ENCODE results near the gene SETDB2. TPM values are rescaled to one million over a fixed set of nuclear protein-coding genes. Genes with fewer than 3 reads are reported as not detected.

Gene SETDB2
- total RNA-seq, 1 donor = 20.6 TPM

DNA sequence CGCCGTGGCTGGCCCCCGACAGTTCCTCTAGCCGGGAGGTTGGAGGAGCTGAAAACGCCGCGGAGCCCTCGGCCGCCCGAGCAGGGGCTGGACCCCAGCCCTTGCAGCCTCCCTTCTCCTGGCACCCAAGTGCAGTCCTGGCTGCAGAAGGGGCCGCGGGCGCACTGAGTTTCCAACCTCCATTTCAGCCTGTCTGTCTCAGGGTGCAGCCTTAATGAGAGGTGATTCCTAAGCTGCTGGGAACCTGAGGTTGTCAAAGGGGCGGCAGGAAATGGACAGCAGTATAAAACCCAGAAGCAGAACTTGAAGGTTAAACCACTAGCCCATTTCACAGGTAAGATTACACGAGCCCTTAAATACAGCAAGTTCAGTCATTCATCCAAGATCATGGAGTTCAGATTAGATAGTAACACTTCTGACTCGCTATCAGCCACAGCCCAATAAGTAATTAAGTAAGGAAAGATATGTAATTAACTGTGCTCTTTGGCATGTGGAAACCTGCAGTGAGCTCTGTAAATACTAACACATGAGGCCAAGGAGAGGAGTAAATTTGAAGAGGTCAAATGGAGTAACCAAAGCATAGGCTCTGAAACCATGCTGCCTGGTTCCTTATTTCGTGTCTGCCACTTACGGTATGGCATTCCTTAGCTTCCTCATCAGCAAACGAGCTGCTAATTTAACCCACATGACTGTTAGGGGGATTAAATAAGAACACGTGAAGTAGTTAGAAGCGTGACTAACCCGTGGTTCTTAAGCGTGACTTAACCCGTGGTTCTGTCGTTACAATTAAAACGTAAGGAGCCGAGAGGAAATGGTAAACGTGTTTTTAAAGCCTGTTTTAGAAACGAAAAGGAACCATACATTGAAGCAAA lies 686 bp downstream of the SETDB2 start:
- Histone ChIP-seq H3K4me3 (ENCODE audit: low read length) (peak overlapping the region; percentile 56), H3K4me1 (ENCODE audit: insufficient read depth, low read length) (peaks cover 17% of the 10 kb centered on the region)

DNA sequence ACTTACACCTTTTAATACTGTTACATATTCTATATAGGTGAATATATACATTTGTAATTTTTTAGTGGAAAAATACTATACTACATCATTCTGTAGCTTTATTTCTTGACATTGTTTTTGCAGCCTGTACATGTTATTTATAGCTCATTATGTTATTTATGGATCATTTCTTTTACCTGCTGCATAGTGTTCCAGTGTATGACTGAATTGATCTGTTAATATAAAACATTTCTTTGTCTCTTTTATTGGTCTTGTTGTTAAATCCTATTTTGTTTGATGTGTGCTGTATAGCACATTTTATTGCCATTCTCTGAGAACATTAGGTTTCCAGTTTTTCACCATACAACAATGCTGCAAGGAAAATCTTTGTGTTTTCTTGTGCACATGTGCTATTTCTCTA lies 2.4 kb downstream of the SETDB2 start:
- no peaks in the 10 kb centered on the region for H3K27me3 ChIP-seq (ENCODE audit: insufficient read depth, low read length)
- H3K4me3 ChIP-seq (ENCODE audit: low read length) = no peak overlapping the region
- no peaks in the 10 kb centered on the region for H3K9me3 ChIP-seq (ENCODE audit: low read depth, low read length)
- H3K4me1 ChIP-seq (ENCODE audit: insufficient read depth, low read length) = peaks cover 21% of the 10 kb centered on the region

More for the DNA sequence above, 686 bp downstream of the SETDB2 start:
- no peaks in the 10 kb centered on the region for H3K27me3 ChIP-seq (ENCODE audit: insufficient read depth, low read length)
- no peaks in the 10 kb centered on the region for H3K9me3 ChIP-seq (ENCODE audit: low read depth, low read length)

GRCh38 chr13:49448753-49449152 lies 4.7 kb downstream of the SETDB2 start:
- Histone ChIP-seq H3K9me3 (ENCODE audit: low read depth, low read length) (no peaks in the 10 kb centered on the region), H3K4me1 (ENCODE audit: insufficient read depth, low read length) (peaks cover 12% of the 10 kb centered on the region), H3K27me3 (ENCODE audit: insufficient read depth, low read length) (no peaks in the 10 kb centered on the region), H3K4me3 (ENCODE audit: low read length) (no peak overlapping the region)

- peaks cover 17% of the 10 kb centered on the region for H3K4me1 ChIP-seq (ENCODE audit: insufficient read depth, low read length)
These were observed 6.2 kb downstream of the SETDB2 start for GRCh38 chr13:49450105-49450819.

DNA sequence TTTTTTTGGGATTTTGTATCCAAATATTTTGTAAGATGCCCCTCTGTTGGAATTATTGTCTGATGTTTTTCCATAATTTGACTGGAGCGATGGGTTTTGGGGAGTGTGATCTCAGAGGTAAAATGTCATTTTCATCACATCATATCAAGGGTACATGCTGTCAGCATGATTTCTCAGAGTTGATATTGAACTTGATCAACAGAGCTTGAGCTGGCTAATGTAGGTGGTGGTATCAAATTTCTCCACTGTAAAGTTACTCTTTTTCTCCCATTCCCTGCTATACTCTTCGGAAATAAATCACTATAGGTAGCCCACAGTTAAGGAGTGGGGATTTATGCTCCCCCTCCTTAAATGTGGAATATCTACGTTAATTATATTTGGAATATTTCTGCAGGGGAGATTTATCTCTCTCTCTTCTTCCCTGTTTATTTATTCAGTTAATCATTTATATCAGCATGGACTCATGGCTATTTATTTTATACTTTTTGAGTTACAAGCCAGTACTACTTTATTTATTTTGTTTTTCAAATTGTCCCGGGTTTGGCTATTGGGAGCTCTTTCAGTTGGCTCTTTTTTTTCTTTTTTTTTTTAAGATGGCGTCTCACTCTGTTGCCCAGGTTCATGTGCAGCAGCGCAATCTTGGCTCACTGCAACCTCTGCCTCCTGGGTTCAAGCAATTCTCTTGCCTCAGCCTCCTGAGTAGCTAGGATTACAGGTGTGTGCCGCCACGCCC lies 8.8 kb downstream of the SETDB2 start:
- Histone ChIP-seq H3K9me3 (ENCODE audit: low read depth, low read length) (no peaks in the 10 kb centered on the region), H3K4me3 (ENCODE audit: low read length) (no peak overlapping the region), H3K4me1 (ENCODE audit: insufficient read depth, low read length) (peaks cover 10% of the 10 kb centered on the region), H3K27me3 (ENCODE audit: insufficient read depth, low read length) (no peaks in the 10 kb centered on the region)

More at GRCh38 chr13:49450105-49450819, 6.2 kb downstream of the SETDB2 start:
- no peak overlapping the region for H3K4me3 ChIP-seq (ENCODE audit: low read length)
- H3K27me3 ChIP-seq (ENCODE audit: insufficient read depth, low read length) = no peaks in the 10 kb centered on the region
- H3K9me3 ChIP-seq (ENCODE audit: low read depth, low read length) = no peaks in the 10 kb centered on the region

DNA sequence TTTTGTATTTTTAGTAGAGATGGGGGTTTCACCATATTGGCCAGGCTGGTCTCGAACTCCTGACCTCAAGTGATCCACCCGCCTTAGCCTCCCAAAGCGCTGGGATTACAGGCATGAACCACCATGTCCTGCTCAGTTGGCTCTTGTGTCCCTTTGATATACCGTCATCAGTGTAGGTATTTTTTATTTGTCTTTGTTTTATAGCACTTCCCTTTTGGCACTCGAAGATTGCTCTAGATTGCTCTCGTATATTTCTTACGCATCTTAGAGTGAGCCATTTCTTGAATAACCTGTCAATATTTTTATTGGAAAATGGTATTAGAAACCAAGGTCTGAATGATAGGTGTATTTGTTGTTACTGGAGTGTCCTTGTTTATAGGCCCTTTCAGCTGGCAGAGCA lies 9.4 kb downstream of the SETDB2 start:
- Histone ChIP-seq H3K9me3 (ENCODE audit: low read depth, low read length) (no peaks in the 10 kb centered on the region), H3K4me1 (ENCODE audit: insufficient read depth, low read length) (peaks cover 10% of the 10 kb centered on the region), H3K4me3 (ENCODE audit: low read length) (no peak overlapping the region), H3K27me3 (ENCODE audit: insufficient read depth, low read length) (no peaks in the 10 kb centered on the region)

GRCh38 chr13:49454388-49455006 lies 10.4 kb downstream of the SETDB2 start:
- Histone ChIP-seq H3K27me3 (ENCODE audit: insufficient read depth, low read length) (no peaks in the 10 kb centered on the region), H3K9me3 (ENCODE audit: low read depth, low read length) (no peaks in the 10 kb centered on the region), H3K4me3 (ENCODE audit: low read length) (no peak overlapping the region), H3K4me1 (ENCODE audit: insufficient read depth, low read length) (peaks cover 10% of the 10 kb centered on the region)

- no peaks in the 10 kb centered on the region for H3K27me3 ChIP-seq (ENCODE audit: insufficient read depth, low read length)
- no peaks in the 10 kb centered on the region for H3K9me3 ChIP-seq (ENCODE audit: low read depth, low read length)
- H3K4me1 ChIP-seq (ENCODE audit: insufficient read depth, low read length) = peaks cover 10% of the 10 kb centered on the region
- H3K4me3 ChIP-seq (ENCODE audit: low read length) = no peak overlapping the region
These were observed 10.9 kb downstream of the SETDB2 start for GRCh38 chr13:49455007-49455398.

- no peaks in the 10 kb centered on the region for H3K9me3 ChIP-seq (ENCODE audit: low read depth, low read length)
- H3K4me1 ChIP-seq (ENCODE audit: insufficient read depth, low read length) = peaks cover 5% of the 10 kb centered on the region
- no peak overlapping the region for H3K4me3 ChIP-seq (ENCODE audit: low read length)
- no peaks in the 10 kb centered on the region for H3K27me3 ChIP-seq (ENCODE audit: insufficient read depth, low read length)
These were observed 12.1 kb downstream of the SETDB2 start for GRCh38 chr13:49456156-49456555.

DNA sequence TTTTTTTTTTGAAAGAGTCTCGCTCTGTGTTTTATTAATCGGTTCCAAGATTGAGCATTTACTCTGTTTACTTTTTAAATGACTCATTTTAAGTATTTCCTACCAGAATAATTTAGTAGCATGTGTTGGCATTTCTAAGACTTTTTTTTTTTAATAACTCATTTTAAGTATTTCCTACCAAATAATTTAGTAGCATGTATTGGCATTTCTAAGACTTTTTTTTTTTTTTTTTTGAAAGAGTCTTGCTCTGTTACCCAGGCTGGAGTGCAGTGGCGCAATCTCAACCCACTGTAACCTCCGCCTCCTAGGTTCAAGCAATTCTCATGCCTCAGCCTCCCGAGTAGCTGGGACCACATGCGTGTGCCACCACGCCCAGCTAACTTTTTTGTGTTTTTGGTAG lies 13.1 kb downstream of the SETDB2 start:
- Histone ChIP-seq H3K9me3 (ENCODE audit: low read depth, low read length) (peaks cover 5% of the 10 kb centered on the region), H3K4me1 (ENCODE audit: insufficient read depth, low read length) (peaks cover 5% of the 10 kb centered on the region), H3K27me3 (ENCODE audit: insufficient read depth, low read length) (no peaks in the 10 kb centered on the region), H3K4me3 (ENCODE audit: low read length) (no peak overlapping the region)

DNA sequence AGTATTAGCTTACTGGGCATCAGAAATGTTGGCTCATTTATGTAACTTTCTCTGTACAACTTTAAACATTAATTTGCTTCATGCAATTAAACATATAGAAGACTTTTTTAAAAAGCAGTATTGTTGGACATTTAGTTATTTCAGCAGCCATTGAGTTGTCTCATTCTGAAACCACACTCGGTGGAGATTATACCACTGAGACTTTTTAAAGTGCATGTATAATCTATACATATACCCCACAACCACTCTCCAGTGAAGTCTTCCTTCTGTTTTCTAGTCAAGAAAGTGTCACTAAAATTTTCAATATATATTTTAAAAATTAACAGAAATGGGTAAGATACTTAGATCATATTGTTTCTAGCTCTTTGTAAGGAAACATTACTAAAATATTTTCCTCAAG lies 15.5 kb downstream of the SETDB2 start:
- H3K9me3 ChIP-seq (ENCODE audit: low read depth, low read length) = peaks cover 18% of the 10 kb centered on the region

DNA sequence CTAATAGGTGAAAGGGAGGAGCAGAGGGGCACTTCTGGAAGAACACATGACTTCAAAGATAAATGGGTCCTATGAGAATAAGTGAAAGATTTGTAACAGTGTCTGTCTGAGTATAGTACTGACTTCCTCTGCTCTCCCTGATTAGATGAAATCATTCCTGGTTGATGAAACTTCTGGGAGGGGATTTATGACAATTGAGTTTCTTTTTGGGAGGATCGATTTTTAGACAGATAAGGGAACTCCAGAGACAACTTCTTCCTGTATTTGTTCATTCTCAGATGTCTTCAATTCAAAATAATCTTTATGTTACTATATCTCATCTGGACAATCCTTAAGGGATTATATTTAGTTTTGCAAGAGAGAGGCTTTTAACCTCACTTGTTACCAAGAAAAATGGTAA lies 20.0 kb downstream of the SETDB2 start:
- H3K4me1 ChIP-seq (ENCODE audit: insufficient read depth, low read length) = no peaks in the 10 kb centered on the region
- H3K27me3 ChIP-seq (ENCODE audit: insufficient read depth, low read length) = no peaks in the 10 kb centered on the region
- H3K4me3 ChIP-seq (ENCODE audit: low read length) = no peak overlapping the region
- peaks cover 18% of the 10 kb centered on the region for H3K9me3 ChIP-seq (ENCODE audit: low read depth, low read length)

More for the DNA sequence above, 15.5 kb downstream of the SETDB2 start:
- H3K4me1 ChIP-seq (ENCODE audit: insufficient read depth, low read length) = no peaks in the 10 kb centered on the region
- H3K4me3 ChIP-seq (ENCODE audit: low read length) = no peak overlapping the region
- no peaks in the 10 kb centered on the region for H3K27me3 ChIP-seq (ENCODE audit: insufficient read depth, low read length)

DNA sequence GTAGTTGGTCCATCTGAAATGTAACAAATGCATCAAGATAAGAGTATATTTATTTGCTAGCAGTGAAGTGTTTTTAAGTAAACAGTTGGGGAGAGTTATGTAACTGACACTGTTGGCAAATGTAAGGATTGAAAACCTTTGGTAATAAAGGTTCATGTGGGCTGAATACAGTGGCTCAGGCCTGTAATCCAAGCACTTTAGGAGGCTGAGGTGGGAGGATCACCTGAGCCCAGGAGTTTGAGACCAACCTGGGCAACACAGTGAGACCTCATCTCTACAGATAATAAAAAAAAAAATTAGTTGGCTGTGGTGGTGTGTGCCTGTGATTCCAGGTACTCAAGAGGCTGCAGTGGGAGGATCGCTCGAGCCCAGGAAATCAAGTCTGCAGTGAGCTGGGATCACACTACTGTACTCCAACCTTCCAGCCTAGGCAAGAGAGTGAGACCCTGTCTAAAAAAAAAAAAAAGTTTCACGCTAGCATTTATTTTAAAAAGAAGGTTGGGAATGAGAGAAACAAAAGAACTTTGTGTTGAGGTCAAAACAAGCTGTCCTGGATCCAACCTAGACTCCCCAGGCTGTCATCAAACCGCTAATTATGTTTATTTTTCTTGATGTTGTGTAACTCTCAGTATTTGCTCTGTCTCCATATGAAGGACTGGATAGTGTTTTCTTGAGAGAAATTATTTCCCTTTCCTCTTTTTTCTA lies 20.7 kb downstream of the SETDB2 start:
- H3K27me3 ChIP-seq (ENCODE audit: insufficient read depth, low read length) = no peaks in the 10 kb centered on the region
- peaks cover 18% of the 10 kb centered on the region for H3K9me3 ChIP-seq (ENCODE audit: low read depth, low read length)
- no peak overlapping the region for H3K4me3 ChIP-seq (ENCODE audit: low read length)
- no peaks in the 10 kb centered on the region for H3K4me1 ChIP-seq (ENCODE audit: insufficient read depth, low read length)

DNA sequence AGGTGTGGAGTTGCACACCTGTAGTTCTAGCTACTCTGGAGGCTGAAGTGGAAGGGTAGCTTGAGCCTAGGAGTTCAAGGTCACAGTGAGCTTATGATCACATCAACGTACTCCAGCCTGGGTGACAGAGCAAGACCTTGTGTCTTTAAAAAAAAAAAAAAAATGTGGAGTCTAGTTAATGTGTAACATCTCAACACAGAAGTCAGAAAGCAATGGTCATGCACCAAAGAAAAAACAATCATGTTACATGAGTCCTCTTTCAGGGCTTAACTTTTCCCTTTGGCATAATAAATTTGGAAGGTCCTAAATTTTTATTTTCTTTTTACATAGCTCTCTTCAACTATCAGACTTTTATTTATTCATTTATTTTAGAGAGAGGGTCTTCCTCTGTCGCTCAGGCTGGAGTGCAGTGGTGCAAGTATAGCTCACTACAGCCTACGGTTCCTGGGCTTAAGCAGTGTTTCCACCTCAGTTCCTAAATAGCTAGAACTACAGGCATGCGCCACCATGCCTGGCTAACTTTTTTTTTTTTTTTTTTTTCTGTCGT lies 22.3 kb downstream of the SETDB2 start:
- no peaks in the 10 kb centered on the region for H3K27me3 ChIP-seq (ENCODE audit: insufficient read depth, low read length)
- no peaks in the 10 kb centered on the region for H3K4me1 ChIP-seq (ENCODE audit: insufficient read depth, low read length)
- peaks cover 18% of the 10 kb centered on the region for H3K9me3 ChIP-seq (ENCODE audit: low read depth, low read length)
- H3K4me3 ChIP-seq (ENCODE audit: low read length) = no peak overlapping the region

Measured in mononuclear cell (primary cell).